ENCODE measurements around the gene LRRC8D. TPM values are rescaled to one million over a fixed set of nuclear protein-coding genes. Genes with fewer than 3 reads are reported as not detected.
"Not testable (repeated sequence)": the region's sequence is repeated elsewhere in the genome, so short reads cannot be mapped to it uniquely, and the experiment has no call there.

The LRRC8D gene
- total and polyA plus RNA-seq, 2 experiments from 2014 or later = 23.6 to 48.8 TPM

DNA sequence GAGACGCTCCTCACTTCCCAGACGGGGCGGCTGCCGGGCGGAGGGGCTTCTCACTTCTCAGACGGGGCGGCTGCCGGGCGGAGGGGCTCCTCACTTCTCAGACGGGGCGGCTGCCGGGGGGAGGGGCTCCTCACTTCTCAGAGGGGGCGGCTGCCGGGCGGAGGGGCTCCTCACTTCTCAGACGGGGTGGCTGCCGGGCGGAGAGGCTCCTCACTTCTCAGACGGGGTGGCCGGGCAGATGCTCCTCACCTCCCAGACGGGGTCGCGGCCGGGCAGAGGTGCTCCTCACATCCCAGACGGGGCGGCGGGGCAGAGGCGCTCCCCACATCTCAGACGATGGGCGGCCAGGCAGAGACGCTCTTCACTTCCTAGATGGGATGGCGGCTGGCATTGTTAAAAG is 23.0 kb upstream of the LRRC8D start:
- H3K9me2 ChIP-seq (ENCODE audit: insufficient read depth); H3K36me3 ChIP-seq (ENCODE audit: insufficient read depth); H3K27me3 ChIP-seq (ENCODE audit: insufficient read depth); H2AFZ ChIP-seq; H3K4me3 Mint-ChIP-seq; ATAC-seq; H3K27ac Mint-ChIP-seq; H3K4me3 ChIP-seq; H3K36me3 Mint-ChIP-seq (ENCODE audit: low read depth); H3K4me1 ChIP-seq (ENCODE audit: insufficient read depth); H3K9me3 Mint-ChIP-seq; H3K79me2 ChIP-seq (replicated peaks; ENCODE audit: insufficient read depth); H3K27ac ChIP-seq (ENCODE audit: low read depth); H3F3A ChIP-seq (replicated peaks; ENCODE audit: low read depth); DNase-seq (ENCODE audit: low spot score); H3K4me2 ChIP-seq; H4K20me1 ChIP-seq (replicated peaks; ENCODE audit: insufficient read depth); H3K27me3 Mint-ChIP-seq (ENCODE audit: insufficient read depth, low read depth, poor library complexity): not testable (repeated sequence)
- H3K4me1 Mint-ChIP-seq = peaks cover 10% of the 10 kb centered on the region

DNA sequence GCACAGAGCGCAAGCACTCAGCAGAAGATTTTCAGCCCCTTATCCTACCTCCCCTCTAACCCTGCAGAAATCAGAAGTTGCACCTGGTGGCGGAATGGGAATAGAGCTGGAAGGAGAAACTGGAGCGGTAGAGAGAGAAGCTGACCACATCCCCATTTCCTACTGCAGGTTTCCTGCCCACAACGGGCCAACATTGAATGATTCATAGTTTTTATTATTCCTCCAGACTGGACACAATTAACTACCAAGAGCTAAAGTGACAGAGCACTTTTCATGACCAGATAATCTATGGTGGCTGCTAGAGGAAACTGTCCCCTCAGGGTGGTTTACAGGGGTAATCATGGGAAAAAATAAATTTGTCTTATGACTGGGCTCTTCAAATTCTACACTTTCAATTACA is 21.3 kb upstream of the LRRC8D start:
- Mint-ChIP-seq H3K4me3 (no peak overlapping the region), H3K4me1 (peaks cover 10% of the 10 kb centered on the region), H3K27ac (no peak overlapping the region), H3K27me3 (ENCODE audit: insufficient read depth, low read depth, poor library complexity) (peaks cover 12% of the 10 kb centered on the region), H3K9me3 (peaks cover 5% of the 10 kb centered on the region; the same call in 1 of the 3 replicates), H3K36me3 (ENCODE audit: low read depth) (no peaks in the 10 kb centered on the region)
- ATAC-seq (no peak), DNase-seq (ENCODE audit: low spot score) (no peak)
- Histone ChIP-seq H3K4me2 (no peak overlapping the region), H3K27me3 (ENCODE audit: insufficient read depth) (no peaks in the 10 kb centered on the region), H3K4me3 (no peak overlapping the region), H3F3A (replicated peaks; ENCODE audit: low read depth) (no peaks in the 10 kb centered on the region), H3K27ac (ENCODE audit: low read depth) (no peak overlapping the region), H3K36me3 (ENCODE audit: insufficient read depth) (no peaks in the 10 kb centered on the region), H3K79me2 (replicated peaks; ENCODE audit: insufficient read depth) (no peaks in the 10 kb centered on the region), H2AFZ (no peak overlapping the region), H4K20me1 (replicated peaks; ENCODE audit: insufficient read depth) (no peaks in the 10 kb centered on the region), H3K9me2 (ENCODE audit: insufficient read depth) (peaks cover 8% of the 10 kb centered on the region; the same call in 1 of the 2 replicates), H3K4me1 (ENCODE audit: insufficient read depth) (no peaks in the 10 kb centered on the region)
- TF ChIP-seq POLR2AphosphoS5 (IDR thresholded peaks at IDR 0.05; ENCODE audit: low read depth) (no peak), NANOG (IDR thresholded peaks at IDR 0.05; ENCODE audit: borderline replicate concordance) (no peak), EZH2 (IDR thresholded peaks at IDR 0.05; ENCODE audit: low read depth, unreplicated experiment) (no peak), JUNB (IDR thresholded peaks at IDR 0.05; ENCODE audit: unreplicated experiment) (no peak), EZH2phosphoT487 (IDR thresholded peaks at IDR 0.05; ENCODE audit: unreplicated experiment) (no peak), CREB1 (CRISPR knock-in tag; IDR thresholded peaks at IDR 0.05; ENCODE audit: low read depth) (no peak)
- TF ChIP-seq, protein P1, sequence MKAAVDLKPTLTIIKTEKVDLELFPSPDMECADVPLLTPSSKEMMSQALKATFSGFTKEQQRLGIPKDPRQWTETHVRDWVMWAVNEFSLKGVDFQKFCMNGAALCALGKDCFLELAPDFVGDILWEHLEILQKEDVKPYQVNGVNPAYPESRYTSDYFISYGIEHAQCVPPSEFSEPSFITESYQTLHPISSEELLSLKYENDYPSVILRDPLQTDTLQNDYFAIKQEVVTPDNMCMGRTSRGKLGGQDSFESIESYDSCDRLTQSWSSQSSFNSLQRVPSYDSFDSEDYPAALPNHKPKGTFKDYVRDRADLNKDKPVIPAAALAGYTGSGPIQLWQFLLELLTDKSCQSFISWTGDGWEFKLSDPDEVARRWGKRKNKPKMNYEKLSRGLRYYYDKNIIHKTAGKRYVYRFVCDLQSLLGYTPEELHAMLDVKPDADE (IDR thresholded peaks at IDR 0.05) = no peak
- TF ChIP-seq, protein P2, sequence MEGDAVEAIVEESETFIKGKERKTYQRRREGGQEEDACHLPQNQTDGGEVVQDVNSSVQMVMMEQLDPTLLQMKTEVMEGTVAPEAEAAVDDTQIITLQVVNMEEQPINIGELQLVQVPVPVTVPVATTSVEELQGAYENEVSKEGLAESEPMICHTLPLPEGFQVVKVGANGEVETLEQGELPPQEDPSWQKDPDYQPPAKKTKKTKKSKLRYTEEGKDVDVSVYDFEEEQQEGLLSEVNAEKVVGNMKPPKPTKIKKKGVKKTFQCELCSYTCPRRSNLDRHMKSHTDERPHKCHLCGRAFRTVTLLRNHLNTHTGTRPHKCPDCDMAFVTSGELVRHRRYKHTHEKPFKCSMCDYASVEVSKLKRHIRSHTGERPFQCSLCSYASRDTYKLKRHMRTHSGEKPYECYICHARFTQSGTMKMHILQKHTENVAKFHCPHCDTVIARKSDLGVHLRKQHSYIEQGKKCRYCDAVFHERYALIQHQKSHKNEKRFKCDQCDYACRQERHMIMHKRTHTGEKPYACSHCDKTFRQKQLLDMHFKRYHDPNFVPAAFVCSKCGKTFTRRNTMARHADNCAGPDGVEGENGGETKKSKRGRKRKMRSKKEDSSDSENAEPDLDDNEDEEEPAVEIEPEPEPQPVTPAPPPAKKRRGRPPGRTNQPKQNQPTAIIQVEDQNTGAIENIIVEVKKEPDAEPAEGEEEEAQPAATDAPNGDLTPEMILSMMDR (conservative IDR thresholded peaks at IDR 0.05; ENCODE audit: low read depth in 2 of 2) = no peak
- TF ChIP-seq, protein P3, sequence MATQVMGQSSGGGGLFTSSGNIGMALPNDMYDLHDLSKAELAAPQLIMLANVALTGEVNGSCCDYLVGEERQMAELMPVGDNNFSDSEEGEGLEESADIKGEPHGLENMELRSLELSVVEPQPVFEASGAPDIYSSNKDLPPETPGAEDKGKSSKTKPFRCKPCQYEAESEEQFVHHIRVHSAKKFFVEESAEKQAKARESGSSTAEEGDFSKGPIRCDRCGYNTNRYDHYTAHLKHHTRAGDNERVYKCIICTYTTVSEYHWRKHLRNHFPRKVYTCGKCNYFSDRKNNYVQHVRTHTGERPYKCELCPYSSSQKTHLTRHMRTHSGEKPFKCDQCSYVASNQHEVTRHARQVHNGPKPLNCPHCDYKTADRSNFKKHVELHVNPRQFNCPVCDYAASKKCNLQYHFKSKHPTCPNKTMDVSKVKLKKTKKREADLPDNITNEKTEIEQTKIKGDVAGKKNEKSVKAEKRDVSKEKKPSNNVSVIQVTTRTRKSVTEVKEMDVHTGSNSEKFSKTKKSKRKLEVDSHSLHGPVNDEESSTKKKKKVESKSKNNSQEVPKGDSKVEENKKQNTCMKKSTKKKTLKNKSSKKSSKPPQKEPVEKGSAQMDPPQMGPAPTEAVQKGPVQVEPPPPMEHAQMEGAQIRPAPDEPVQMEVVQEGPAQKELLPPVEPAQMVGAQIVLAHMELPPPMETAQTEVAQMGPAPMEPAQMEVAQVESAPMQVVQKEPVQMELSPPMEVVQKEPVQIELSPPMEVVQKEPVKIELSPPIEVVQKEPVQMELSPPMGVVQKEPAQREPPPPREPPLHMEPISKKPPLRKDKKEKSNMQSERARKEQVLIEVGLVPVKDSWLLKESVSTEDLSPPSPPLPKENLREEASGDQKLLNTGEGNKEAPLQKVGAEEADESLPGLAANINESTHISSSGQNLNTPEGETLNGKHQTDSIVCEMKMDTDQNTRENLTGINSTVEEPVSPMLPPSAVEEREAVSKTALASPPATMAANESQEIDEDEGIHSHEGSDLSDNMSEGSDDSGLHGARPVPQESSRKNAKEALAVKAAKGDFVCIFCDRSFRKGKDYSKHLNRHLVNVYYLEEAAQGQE (IDR thresholded peaks at IDR 0.05; ENCODE audit: unreplicated experiment) = no peak
